Measurements from ENCODE around the gene RAB12. TPM values are rescaled to one million over a fixed set of nuclear protein-coding genes. Genes with fewer than 3 reads are reported as not detected.
A peak's percentile ranks its signal among the peaks of the same experiment; 100 is the strongest.

The RAB12 gene
- total RNA-seq, 1 donor, result 64.8 TPM

GRCh38 chr18:8681196-8681595 lies 72.0 kb downstream of the RAB12 start:
- TF ChIP-seq, protein P1, sequence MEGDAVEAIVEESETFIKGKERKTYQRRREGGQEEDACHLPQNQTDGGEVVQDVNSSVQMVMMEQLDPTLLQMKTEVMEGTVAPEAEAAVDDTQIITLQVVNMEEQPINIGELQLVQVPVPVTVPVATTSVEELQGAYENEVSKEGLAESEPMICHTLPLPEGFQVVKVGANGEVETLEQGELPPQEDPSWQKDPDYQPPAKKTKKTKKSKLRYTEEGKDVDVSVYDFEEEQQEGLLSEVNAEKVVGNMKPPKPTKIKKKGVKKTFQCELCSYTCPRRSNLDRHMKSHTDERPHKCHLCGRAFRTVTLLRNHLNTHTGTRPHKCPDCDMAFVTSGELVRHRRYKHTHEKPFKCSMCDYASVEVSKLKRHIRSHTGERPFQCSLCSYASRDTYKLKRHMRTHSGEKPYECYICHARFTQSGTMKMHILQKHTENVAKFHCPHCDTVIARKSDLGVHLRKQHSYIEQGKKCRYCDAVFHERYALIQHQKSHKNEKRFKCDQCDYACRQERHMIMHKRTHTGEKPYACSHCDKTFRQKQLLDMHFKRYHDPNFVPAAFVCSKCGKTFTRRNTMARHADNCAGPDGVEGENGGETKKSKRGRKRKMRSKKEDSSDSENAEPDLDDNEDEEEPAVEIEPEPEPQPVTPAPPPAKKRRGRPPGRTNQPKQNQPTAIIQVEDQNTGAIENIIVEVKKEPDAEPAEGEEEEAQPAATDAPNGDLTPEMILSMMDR (IDR thresholded peaks at IDR 0.05; ENCODE audit: insufficient read depth, low read depth, low read length), result no peak
- no peak overlapping the region for H3K4me3 ChIP-seq (ENCODE audit: low read depth, low read length)
- DNase-seq (ENCODE audit: low read depth), result no peak

- no peak for DNase-seq (ENCODE audit: low read depth)
- TF ChIP-seq, protein P1 (IDR thresholded peaks at IDR 0.05; ENCODE audit: insufficient read depth, low read depth, low read length), result no peak
- no peak overlapping the region for H3K4me3 ChIP-seq (ENCODE audit: low read depth, low read length)
Observed at GRCh38 chr18:8684577-8684976, 75.3 kb downstream of the RAB12 start.

- no peak overlapping the region for H3K4me3 ChIP-seq (ENCODE audit: low read depth, low read length)
- DNase-seq (ENCODE audit: low read depth), result no peak
- TF ChIP-seq, protein P1 (IDR thresholded peaks at IDR 0.05; ENCODE audit: insufficient read depth, low read depth, low read length), result no peak
Observed at GRCh38 chr18:8685141-8685913, 76.1 kb downstream of the RAB12 start.

- DNase-seq (ENCODE audit: low read depth), result no peak
- TF ChIP-seq, protein P1 (IDR thresholded peaks at IDR 0.05; ENCODE audit: insufficient read depth, low read depth, low read length), result no peak
- H3K4me3 ChIP-seq (ENCODE audit: low read depth, low read length), result no peak overlapping the region
Observed at GRCh38 chr18:8685914-8686216, 76.6 kb downstream of the RAB12 start.

DNA sequence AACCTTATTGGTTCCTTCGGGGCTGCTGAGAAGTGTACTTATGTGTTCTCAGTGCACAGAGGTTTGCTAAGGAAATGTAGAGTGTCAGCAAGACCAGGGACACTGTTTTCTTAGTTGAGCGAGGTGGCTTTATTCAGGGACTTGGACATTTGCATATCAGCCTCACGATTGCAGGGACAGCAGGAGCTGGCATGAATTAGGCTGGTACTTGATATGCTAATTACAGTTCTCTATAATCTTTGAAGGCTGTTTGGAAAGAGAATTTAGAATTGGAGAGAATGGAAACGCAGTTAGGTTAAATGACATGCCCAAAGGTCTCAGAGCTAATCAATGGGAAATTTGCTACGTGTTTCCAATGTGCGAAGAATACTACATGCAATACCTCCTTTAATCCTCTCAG lies 77.4 kb downstream of the RAB12 start:
- DNase-seq (ENCODE audit: low read depth), result no peak
- H3K4me3 ChIP-seq (ENCODE audit: low read depth, low read length), result no peak overlapping the region
- TF ChIP-seq, protein P1 (IDR thresholded peaks at IDR 0.05; ENCODE audit: insufficient read depth, low read depth, low read length), result no peak

DNA sequence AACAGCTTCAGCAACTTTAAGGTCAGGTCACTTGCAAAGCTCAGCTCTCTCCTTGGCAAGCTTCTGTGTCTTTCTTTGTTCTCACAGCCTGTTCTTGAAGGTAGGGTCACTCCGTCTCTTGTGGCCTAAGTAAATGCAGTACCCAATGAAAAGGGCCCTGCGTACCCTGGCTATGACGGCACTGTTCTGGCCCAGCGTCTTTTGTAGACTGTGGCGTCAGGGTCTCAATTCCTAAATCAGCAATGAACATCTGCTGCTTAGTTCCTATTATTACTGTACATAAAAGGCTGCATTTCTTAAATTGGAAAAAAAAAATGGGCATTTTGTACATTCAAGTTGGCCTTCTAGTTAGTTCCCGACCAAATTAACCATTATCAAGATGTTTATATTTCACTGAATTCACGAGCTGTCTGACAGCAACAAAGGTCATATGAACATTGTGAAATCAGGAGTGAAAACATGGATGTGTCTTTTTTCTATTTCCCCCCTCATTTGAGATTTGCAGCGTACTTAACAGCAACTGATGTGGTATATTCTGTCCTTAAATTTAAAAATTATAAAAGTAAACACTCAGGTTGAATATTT lies 79.1 kb downstream of the RAB12 start:
- TF ChIP-seq, protein P1 (IDR thresholded peaks at IDR 0.05; ENCODE audit: insufficient read depth, low read depth, low read length), result no peak
- DNase-seq (ENCODE audit: low read depth), result peak; percentile 77
- H3K4me3 ChIP-seq (ENCODE audit: low read depth, low read length), result no peak overlapping the region

Data from fibroblast of villous mesenchyme (primary cell).